ENCODE data around the gene TAF4.
"Not testable (repeated sequence)": the region's sequence is repeated elsewhere in the genome, so short reads cannot be mapped to it uniquely, and the experiment has no call there.

The TAF4 gene

GRCh38 chr20:61976644-61977418, 88.8 kb downstream of the TAF4 start:
- DNase-seq (ENCODE audit: low spot score): no peak

GRCh38 chr20:61976263-61976643, 89.4 kb downstream of the TAF4 start:
- no peak for DNase-seq (ENCODE audit: low spot score)

GRCh38 chr20:61975407-61976129, 90.1 kb downstream of the TAF4 start:
- no peak for DNase-seq (ENCODE audit: low spot score)

- no peak for DNase-seq (ENCODE audit: low spot score)
Measured at GRCh38 chr20:61974357-61974665, 91.4 kb downstream of the TAF4 start.

- no peak for DNase-seq (ENCODE audit: low spot score)
Measured at GRCh38 chr20:61973515-61974356, 91.9 kb downstream of the TAF4 start.

- no peak for DNase-seq (ENCODE audit: low spot score)
Measured at GRCh38 chr20:61972636-61973508, 92.8 kb downstream of the TAF4 start.

- DNase-seq (ENCODE audit: low spot score): not testable (repeated sequence)
Measured at GRCh38 chr20:61971595-61971994, 94.1 kb downstream of the TAF4 start.

- no peak for DNase-seq (ENCODE audit: low spot score)
Measured at GRCh38 chr20:61970357-61970756, 95.3 kb downstream of the TAF4 start.

GRCh38 chr20:61969806-61970205, 95.9 kb downstream of the TAF4 start:
- DNase-seq (ENCODE audit: low spot score): no peak

- DNase-seq (ENCODE audit: low spot score): no peak
Measured at GRCh38 chr20:61968932-61969331, 96.7 kb downstream of the TAF4 start.

GRCh38 chr20:61968036-61968810, 97.5 kb downstream of the TAF4 start:
- DNase-seq (ENCODE audit: low spot score): no peak

- DNase-seq (ENCODE audit: low spot score): no peak
Measured at GRCh38 chr20:61967300-61967699, 98.4 kb downstream of the TAF4 start.

GRCh38 chr20:61966492-61967244, 99.0 kb downstream of the TAF4 start:
- no peak for DNase-seq (ENCODE audit: low spot score)

- DNase-seq (ENCODE audit: low spot score): no peak
Measured at GRCh38 chr20:61965606-61966491, 99.8 kb downstream of the TAF4 start.

GRCh38 chr20:61964675-61965605, 100.7 kb downstream of the TAF4 start:
- DNase-seq (ENCODE audit: low spot score): no peak

- DNase-seq (ENCODE audit: low spot score): no peak
Measured at GRCh38 chr20:61963885-61964674, 101.6 kb downstream of the TAF4 start.

GRCh38 chr20:61963149-61963548, 102.5 kb downstream of the TAF4 start:
- no peak for DNase-seq (ENCODE audit: low spot score)

All from hematopoietic multipotent progenitor cell treated with erythropoietin and hydrocortisone succinate and interleukin-3 and kit ligand, for 15 days (in vitro differentiated cells).